T-cell (primary cell): ENCODE results near the gene KLHDC7A. TPM values are rescaled to one million over a fixed set of nuclear protein-coding genes. Genes with fewer than 3 reads are reported as not detected.

Experiments used
- ATAC-seq, 4 experiments: fragments of 200-7000 bp in 3 of 4; fragments of 150-1000 bp in 1 of 4; cut with Tn5 transposase; replicated peaks in 1 of 4; 1 replicate in 3 of 4; 2 replicates in 1 of 4; pipeline ENCODE4 v1.10.0; 2021; ENCODE audit warnings: moderate library complexity in 3 of 4, mild to moderate bottlenecking in 2 of 4, moderate number of reproducible peaks in 1 of 4
- CTCF ChIA-PET, 2 donors: fragments of 300-600 bp; sonication (Branson Sonifier 250); formaldehyde crosslinking; loops; one replicate each; lab custom pipeline; 2022; ENCODE audit warnings: antibody characterized with exemption in 2 of 2; lab: Charles Lee
- POLR2A ChIA-PET, 2 donors: fragments of 300-600 bp; sonication (Branson Sonifier 250); formaldehyde crosslinking; loops; one replicate each; lab custom pipeline; 2022; ENCODE audit warnings: antibody characterized with exemption in 2 of 2; lab: Charles Lee
- DNase-seq, 35 experiments: peaks; one replicate each; pipeline versions ENCODE4 v3.0.0 to v3.0.0-alpha.2; 2013 to 2023
- H3K27ac ChIP-seq: one replicate; pipeline ENCODE4 v1.5.1; 2013; ENCODE audit warnings: low read length
- H3K27me3 ChIP-seq, 2 experiments: replicated peaks in 1 of 2; 1 replicate in 1 of 2; 2 replicates in 1 of 2; pipeline versions ENCODE4 v1.6.1 to v1.7.0; 2013; ENCODE audit warnings: low read length in 1 of 2, mixed read lengths in 1 of 2; ENCODE audit not compliant: control insufficient read depth in 2 of 2, insufficient read depth in 2 of 2; ENCODE audit errors: extremely low read depth in 1 of 2
- H3K36me3 ChIP-seq, 2 donors: 1 replicate in 1 of 2; 2 replicates in 1 of 2; pipeline versions ENCODE4 v1.6.1 to v1.7.0; 2013; ENCODE audit warnings: low read length in 1 of 2; ENCODE audit not compliant: control insufficient read depth in 2 of 2, insufficient read depth in 1 of 2; ENCODE audit errors: extremely low read depth in 1 of 2
- H3K4me1 ChIP-seq, 2 experiments: 1 replicate in 1 of 2; 2 replicates in 1 of 2; pipeline versions ENCODE4 v1.6.1 to v1.7.0; 2013; ENCODE audit warnings: low read length in 2 of 2, mixed read lengths in 1 of 2; ENCODE audit not compliant: insufficient read depth in 2 of 2, control insufficient read depth in 1 of 2; ENCODE audit errors: extremely low read depth in 1 of 2
- H3K4me3 ChIP-seq, 2 donors: 1 replicate in 1 of 2; 2 replicates in 1 of 2; pipeline versions ENCODE4 v1.5.1 to v1.7.0; 2013; ENCODE audit warnings: mild to moderate bottlenecking in 2 of 2, low read length in 1 of 2, moderate library complexity in 1 of 2; ENCODE audit not compliant: control insufficient read depth in 1 of 2; ENCODE audit errors: extremely low read depth in 1 of 2
- H3K9me3 ChIP-seq: 2 replicates; pipeline ENCODE4 v1.7.0; 2013
- H3K27ac Mint-ChIP-seq, 2 donors: one replicate each; pipeline ENCODE4 v1.8.0; 2020 to 2021; ENCODE audit warnings: mild to moderate bottlenecking in 2 of 2, mixed read lengths in 2 of 2
- H3K27me3 Mint-ChIP-seq, 2 donors: one replicate each; pipeline ENCODE4 v1.8.0; 2021 to 2022; ENCODE audit warnings: mixed read lengths in 2 of 2
- H3K36me3 Mint-ChIP-seq: one replicate; pipeline ENCODE4 v1.8.0; 2021; ENCODE audit warnings: mixed read lengths
- H3K4me1 Mint-ChIP-seq, 3 donors: one replicate each; pipeline ENCODE4 v1.8.0; 2020 to 2022; ENCODE audit warnings: mixed read lengths in 3 of 3, mild to moderate bottlenecking in 1 of 3
- H3K4me3 Mint-ChIP-seq, 3 donors: one replicate each; pipeline ENCODE4 v1.8.0; 2020 to 2022; ENCODE audit warnings: mild to moderate bottlenecking in 3 of 3, mixed read lengths in 3 of 3, moderate library complexity in 3 of 3
- H3K9me3 Mint-ChIP-seq, 3 donors: one replicate each; pipeline ENCODE4 v1.8.0; 2020 to 2022; ENCODE audit warnings: mixed read lengths in 3 of 3
- WGBS: methylation state at CpG from one replicate; pipeline ENCODE4 v1.1.5; 2013; ENCODE audit warnings: missing lambda C conversion rate; ENCODE audit not compliant: insufficient coverage; 5-methylcytosine and 5-hydroxymethylcytosine counted together
- total RNA-seq, 35 experiments: library from RNA in 6 of 35; stranded (reverse) in 6 of 35; fragments of 120-200 nt in 1 of 35; gene quantifications; one replicate each; pipeline versions ENCODE4 v1.2.1 to v1.2.4 and lab custom pipeline; 2013 to 2026

KLHDC7A gene
- total RNA-seq, 5 donors from 2014 or later (not counting 1 experiment from before 2014, with no cell fraction given), result not detected

- H3K9me3 ChIP-seq, result no peaks in the 10 kb centered on the region
- POLR2A ChIA-PET, result no interaction called here
- H3K36me3 Mint-ChIP-seq, result no peaks in the 10 kb centered on the region
- H3K4me1 Mint-ChIP-seq, result no peaks in the 10 kb centered on the region
- no peak overlapping the region for H3K27ac ChIP-seq
- H3K9me3 Mint-ChIP-seq, result no peaks in the 10 kb centered on the region
- H3K27me3 Mint-ChIP-seq, result peaks cover 37 to 45% of the 10 kb centered on the region in 2 donors
- H3K27ac Mint-ChIP-seq, result no peak overlapping the region
- no peak overlapping the region for H3K4me3 Mint-ChIP-seq
- no peaks in the 10 kb centered on the region for H3K4me1 ChIP-seq
- H3K27me3 ChIP-seq, result peaks cover 0 to 23% of the 10 kb centered on the region in 2 experiments
- CTCF ChIA-PET, result no interaction called here
- DNase-seq, result no peak
- H3K4me3 ChIP-seq, result no peak overlapping the region
- ATAC-seq, result no peak
- no peaks in the 10 kb centered on the region for H3K36me3 ChIP-seq
- 72% methylated on average over 8 of the region's 8 CpGs for WGBS
Measured at GRCh38 chr1:18532390-18533170, 51.9 kb downstream of the KLHDC7A start.

GRCh38 chr1:18533259-18533658, 52.5 kb downstream of the KLHDC7A start:
- H3K36me3 Mint-ChIP-seq, result no peaks in the 10 kb centered on the region
- no CpG with 5 or more reads among the region's 3 CpGs for WGBS
- CTCF ChIA-PET, result no interaction called here

GRCh38 chr1:18534810-18535205, 54.1 kb downstream of the KLHDC7A start:
- CTCF ChIA-PET, result no interaction called here
- DNase-seq (no peak), ATAC-seq (no peak)
- Histone ChIP-seq H3K27ac (no peak overlapping the region), H3K4me3 (no peak overlapping the region), H3K36me3 (no peaks in the 10 kb centered on the region), H3K4me1 (no peaks in the 10 kb centered on the region), H3K27me3 (peaks cover 0 to 28% of the 10 kb centered on the region in 2 experiments), H3K9me3 (no peaks in the 10 kb centered on the region)
- H3K4me3 Mint-ChIP-seq, result no peak overlapping the region
- no peak overlapping the region for H3K27ac Mint-ChIP-seq
- POLR2A ChIA-PET, result no interaction called here
- no peaks in the 10 kb centered on the region for H3K4me1 Mint-ChIP-seq
- peaks cover 42 to 52% of the 10 kb centered on the region in 2 donors for H3K27me3 Mint-ChIP-seq
- no peaks in the 10 kb centered on the region for H3K36me3 Mint-ChIP-seq
- H3K9me3 Mint-ChIP-seq, result no peaks in the 10 kb centered on the region
- 62% methylated on average over 5 of the region's 6 CpGs for WGBS

More at GRCh38 chr1:18533259-18533658, 52.5 kb downstream of the KLHDC7A start:
- Histone ChIP-seq H3K9me3 (no peaks in the 10 kb centered on the region), H3K27me3 (peaks cover 0 to 28% of the 10 kb centered on the region in 2 experiments), H3K36me3 (no peaks in the 10 kb centered on the region), H3K4me3 (no peak overlapping the region), H3K27ac (no peak overlapping the region), H3K4me1 (no peaks in the 10 kb centered on the region)
- no peaks in the 10 kb centered on the region for H3K4me1 Mint-ChIP-seq
- POLR2A ChIA-PET, result no interaction called here
- H3K27me3 Mint-ChIP-seq, result peaks cover 38 to 52% of the 10 kb centered on the region in 2 donors
- no peak overlapping the region for H3K27ac Mint-ChIP-seq
- H3K4me3 Mint-ChIP-seq, result no peak overlapping the region
- DNase-seq (no peak), ATAC-seq (no peak)
- H3K9me3 Mint-ChIP-seq, result no peaks in the 10 kb centered on the region

Other genes with a start within 250 kb of the KLHDC7A start
- gene PAX7, start 149.9 kb downstream of the KLHDC7A start, total RNA-seq, result not detected